H1 (cell line): Measurements from ENCODE around the gene ZNF524. TPM values are rescaled to one million over a fixed set of nuclear protein-coding genes. Genes with fewer than 3 reads are reported as not detected.
A peak's percentile ranks its signal among the peaks of the same experiment; 100 is the strongest.

ENCODE experiments used
- CTCF ChIA-PET: fragments of 300-600 bp; sonication (Branson Sonifier 250); formaldehyde crosslinking; loops from one replicate; lab custom pipeline; 2021; ENCODE audit not compliant: partially characterized antibody; lab: Charles Lee
- POLR2A ChIA-PET: fragments of 300-600 bp; sonication (Branson Sonifier 250); formaldehyde crosslinking; loops from one replicate; lab custom pipeline; 2021; ENCODE audit warnings: inconsistent platforms; ENCODE audit not compliant: partially characterized antibody; lab: Charles Lee
- DNase-seq, 2 experiments: peaks; one replicate each; pipeline versions ENCODE4 v3.0.0 to v3.0.0-alpha.2; 2010 to 2022; ENCODE audit warnings: low spot score in 2 of 2, low read depth in 1 of 2, mixed read lengths in 1 of 2
- FAIRE-seq: peaks from 2 replicates; lab custom pipeline; 2011; peaks lifted over from hg19 to GRCh38; lab: Jason Lieb, UNC
- H2AFZ ChIP-seq: 2 replicates; pipeline ENCODE4 v1.8.1; 2012; ENCODE audit warnings: low read length, inconsistent platforms
- H2AK5ac ChIP-seq: 2 replicates; pipeline ENCODE4 v1.6.1; 2013; ENCODE audit warnings: low read depth, low read length
- H2BK120ac ChIP-seq: replicated peaks from 2 replicates; pipeline ENCODE3; 2013; ENCODE audit warnings: low read depth, low read length, inconsistent platforms
- H2BK12ac ChIP-seq: 2 replicates; pipeline ENCODE4 v1.6.1; 2013; ENCODE audit warnings: low read depth, low read length
- H2BK15ac ChIP-seq: 2 replicates; pipeline ENCODE4 v1.6.1; 2013; ENCODE audit warnings: low read length
- H2BK20ac ChIP-seq: 2 replicates; pipeline ENCODE4 v1.6.1; 2013; ENCODE audit warnings: low read length
- H2BK5ac ChIP-seq: 2 replicates; pipeline ENCODE4 v1.6.1; 2013; ENCODE audit warnings: low read depth, low read length
- H3K14ac ChIP-seq: 2 replicates; pipeline ENCODE4 v1.6.1; 2013; ENCODE audit warnings: inconsistent platforms; ENCODE audit not compliant: insufficient read length
- H3K18ac ChIP-seq: 2 replicates; pipeline ENCODE4 v1.6.1; 2013; ENCODE audit warnings: low read length; ENCODE audit errors: extremely low read depth
- H3K23ac ChIP-seq: 2 replicates; pipeline ENCODE4 v1.6.1; 2013; ENCODE audit warnings: inconsistent platforms; ENCODE audit not compliant: insufficient read length
- H3K23me2 ChIP-seq: 2 replicates; pipeline ENCODE4 v1.6.1; 2013; ENCODE audit warnings: low read depth, low read length
- H3K27ac ChIP-seq: 2 replicates; pipeline ENCODE4 v1.6.1; 2011; ENCODE audit warnings: low read depth, low read length, inconsistent platforms
- H3K27me3 ChIP-seq, 4 experiments: replicated peaks in 1 of 4; 1 replicate in 1 of 4; 2 replicates in 3 of 4; pipeline versions ENCODE4 v1.6.1 to v1.8.1; 2011 to 2013; ENCODE audit warnings: low read length in 3 of 4, mild to moderate bottlenecking in 3 of 4, inconsistent platforms in 2 of 4, mixed read lengths in 2 of 4, moderate library complexity in 1 of 4; ENCODE audit not compliant: control insufficient read depth in 3 of 4, insufficient read depth in 3 of 4; ENCODE audit errors: extremely low read depth in 1 of 4
- H3K36me3 ChIP-seq, 4 experiments: 2 replicates each; pipeline versions ENCODE4 v1.6.1 to v1.8.1; 2011 to 2013; ENCODE audit warnings: mild to moderate bottlenecking in 4 of 4, low read length in 3 of 4, moderate library complexity in 2 of 4, control low read depth in 1 of 4, inconsistent platforms in 1 of 4; ENCODE audit not compliant: insufficient read depth in 4 of 4, control insufficient read depth in 2 of 4
- H3K4ac ChIP-seq: replicated peaks from 2 replicates; pipeline ENCODE3; 2013; ENCODE audit warnings: low read length, low read depth, mixed read lengths, inconsistent platforms; ENCODE audit not compliant: insufficient read length
- H3K4me1 ChIP-seq, 4 experiments: replicated peaks in 1 of 4; 1 replicate in 1 of 4; 2 replicates in 3 of 4; pipeline versions ENCODE4 v1.6.1 to v1.8.1; 2011 to 2013; ENCODE audit warnings: low read length in 3 of 4, inconsistent platforms in 2 of 4, mixed read lengths in 1 of 4; ENCODE audit not compliant: insufficient read depth in 4 of 4, control insufficient read depth in 3 of 4
- H3K4me2 ChIP-seq, 2 experiments: 2 replicates each; pipeline versions ENCODE4 v1.6.1 to v1.8.1; 2011 to 2013; ENCODE audit warnings: low read depth in 2 of 2, low read length in 2 of 2, control low read depth in 1 of 2, inconsistent platforms in 1 of 2, mild to moderate bottlenecking in 1 of 2; ENCODE audit not compliant: insufficient read depth in 1 of 2
- H3K4me3 ChIP-seq, 4 experiments: fragments of 200-600, 300-600 bp in 1 of 4; sonication (generic), shearing (Covaris generic), sonication (Bioruptor Twin) in 1 of 4; 2 replicates each; pipeline versions ENCODE4 v1.5.1 to v1.8.1; 2011 to 2016; ENCODE audit warnings: low read length in 4 of 4, low read depth in 3 of 4, control low read depth in 2 of 4, inconsistent platforms in 2 of 4, mild to moderate bottlenecking in 2 of 4, mixed read lengths in 1 of 4, moderate library complexity in 1 of 4; ENCODE audit not compliant: insufficient read depth in 2 of 4; ENCODE audit errors: extremely low read depth in 1 of 4
- H3K56ac ChIP-seq: replicated peaks from 2 replicates; pipeline ENCODE3; 2013; ENCODE audit warnings: low read depth, mild to moderate bottlenecking, mixed read lengths, low read length, inconsistent platforms; ENCODE audit not compliant: insufficient read length
- H3K79me1 ChIP-seq: 2 replicates; pipeline ENCODE4 v1.6.1; 2013; ENCODE audit warnings: low read depth, low read length, control low read depth
- H3K79me2 ChIP-seq, 2 experiments: 2 replicates each; pipeline versions ENCODE4 v1.6.1 to v1.8.1; 2012 to 2013; ENCODE audit warnings: low read length in 2 of 2, mild to moderate bottlenecking in 2 of 2, inconsistent platforms in 1 of 2; ENCODE audit not compliant: insufficient read depth in 2 of 2, control insufficient read depth in 1 of 2
- H3K9ac ChIP-seq, 4 experiments: replicated peaks in 1 of 4; 1 replicate in 1 of 4; 2 replicates in 3 of 4; pipeline versions ENCODE4 v1.6.1 to v1.8.1; 2011 to 2013; ENCODE audit warnings: low read depth in 3 of 4, low read length in 3 of 4, control low read depth in 2 of 4, mild to moderate bottlenecking in 2 of 4, moderate library complexity in 2 of 4, inconsistent platforms in 1 of 4; ENCODE audit errors: extremely low read depth in 1 of 4
- H3K9me3 ChIP-seq, 2 experiments: 2 replicates each; pipeline versions ENCODE4 v1.6.1 to v1.8.1; 2012 to 2013; ENCODE audit warnings: mild to moderate bottlenecking in 2 of 2, moderate library complexity in 2 of 2, control low read depth in 1 of 2, inconsistent platforms in 1 of 2, low read depth in 1 of 2, low read length in 1 of 2, mixed read lengths in 1 of 2; ENCODE audit not compliant: insufficient read depth in 2 of 2
- H4K20me1 ChIP-seq, 2 experiments: replicated peaks in 1 of 2; 2 replicates each; pipeline versions ENCODE3 to v1.8.1; 2011 to 2013; ENCODE audit warnings: inconsistent platforms in 2 of 2, low read length in 2 of 2, mild to moderate bottlenecking in 1 of 2; ENCODE audit not compliant: insufficient read depth in 2 of 2, control insufficient read depth in 1 of 2
- H4K5ac ChIP-seq: 2 replicates; pipeline ENCODE4 v1.6.1; 2013; ENCODE audit warnings: low read length, low read depth, mixed read lengths, inconsistent platforms; ENCODE audit not compliant: insufficient read length
- H4K8ac ChIP-seq: 2 replicates; pipeline ENCODE4 v1.8.0; 2013; ENCODE audit warnings: mild to moderate bottlenecking, moderate library complexity, low read length, inconsistent platforms; ENCODE audit not compliant: insufficient read depth; ENCODE audit errors: extremely low read depth
- H4K91ac ChIP-seq: replicated peaks from 2 replicates; pipeline ENCODE3; 2013; ENCODE audit warnings: low read length, mixed read lengths, inconsistent platforms; ENCODE audit not compliant: insufficient read length
- POLR2A ChIP-seq, 2 experiments: IDR thresholded peaks; 1 replicate in 1 of 2; 2 replicates in 1 of 2; pipeline ENCODE4 v1.6.1; 2011; ENCODE audit warnings: low read depth in 2 of 2, low read length in 2 of 2, mild to moderate bottlenecking in 2 of 2; ENCODE audit errors: control extremely low read depth in 1 of 2
- POLR2AphosphoS5 ChIP-seq: IDR thresholded peaks from 2 replicates; pipeline ENCODE4 v1.6.1; 2011; ENCODE audit warnings: low read depth, low read length
- WGBS, 2 experiments: shearing (Covaris generic) in 1 of 2; methylation state at CpG; one replicate each; pipeline versions ENCODE4 v1.1.6 to v1.1.7; 2013 to 2015; ENCODE audit warnings: low lambda C conversion rate in 2 of 2, mixed read lengths in 2 of 2, inconsistent platforms in 1 of 2, low coverage in 1 of 2, missing lambda C conversion rate in 1 of 2; ENCODE audit not compliant: insufficient replicate concordance in 2 of 2, insufficient coverage in 1 of 2, insufficient read length in 1 of 2; ENCODE audit errors: extremely low coverage in 1 of 2, missing lambda C conversion rate in 1 of 2; 5-methylcytosine and 5-hydroxymethylcytosine counted together
- polyA plus RNA-seq, 7 experiments: library from polyadenylated mRNA; depleted of rRNA in 3 of 7; stranded (reverse) in 5 of 7; unstranded in 2 of 7; fragments of >200 nt in 5 of 7; fragments of 200-250 nt in 2 of 7; gene quantifications; 1 replicate in 5 of 7; 2 replicates in 1 of 7; 4 replicates in 1 of 7; pipeline versions ENCODE4 v1.2.1 to v1.2.3, GENCODE V29; 2011 to 2013; ENCODE audit warnings: missing spikeins in 2 of 7, mixed read lengths in 2 of 7
- total RNA-seq: library from RNA; stranded (reverse); fragmentation: NEBNext Ultra II Directional; extraction: Animal tissue kit (Norgen Biotek cat#: 25700); gene quantifications from 2 replicates; pipeline ENCODE4 v1.2.1, GENCODE V29; 2021

Gene ZNF524
- total and polyA plus RNA-seq, 2 of the 8 experiments (the other 6 are each of a cell fraction or from before 2014, with no cell fraction given) = 4.4 to 4.7 TPM

DNA sequence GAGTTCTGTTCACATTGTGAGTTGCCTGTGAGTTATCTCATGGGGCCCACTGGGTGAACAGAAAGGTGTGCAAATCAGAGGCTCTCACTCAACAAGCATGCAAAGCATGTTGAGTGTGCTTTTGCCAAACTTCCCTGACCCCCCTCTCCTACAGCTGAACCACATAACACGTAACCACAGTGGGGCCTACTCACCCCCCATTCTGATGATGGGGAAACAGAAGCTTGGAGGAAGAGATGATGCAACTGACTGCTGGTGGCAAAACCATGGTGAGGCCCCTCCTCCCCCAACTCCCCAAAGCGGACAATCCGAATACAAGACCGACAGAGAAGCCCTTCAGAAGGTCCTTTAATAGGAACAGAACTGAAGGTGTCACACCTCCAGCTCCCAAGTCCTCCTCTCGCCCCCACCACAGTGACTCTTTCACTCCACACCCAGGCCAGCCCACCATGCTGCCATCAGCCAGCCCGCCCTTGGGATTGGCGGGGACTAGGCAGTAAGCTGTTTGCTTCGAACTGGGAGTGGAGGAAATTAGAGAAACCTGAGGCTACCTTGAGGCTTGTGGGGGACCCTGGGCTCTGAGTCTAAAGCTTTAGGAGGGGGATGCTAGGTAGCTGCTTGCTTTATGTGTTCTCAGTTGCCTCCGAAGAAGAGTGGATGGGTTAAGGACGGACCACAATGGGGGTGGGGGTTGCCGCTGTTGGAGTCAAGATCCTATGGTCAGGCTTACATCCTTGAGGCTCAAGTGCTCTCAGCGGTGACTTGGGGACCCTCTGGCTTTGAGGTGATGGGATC, 20.5 kb downstream of the ZNF524 start:
- H4K5ac ChIP-seq = no peak overlapping the region
- no peak overlapping the region for H3K18ac ChIP-seq
- no peak overlapping the region for H3K56ac ChIP-seq
- peaks cover 0 to 2% (median 0%) of the 10 kb centered on the region in 4 experiments; a peak in 1 of 7 replicates for H3K27me3 ChIP-seq
- peaks cover 1 to 5% of the 10 kb centered on the region in 2 experiments for H4K20me1 ChIP-seq
- ChIA-PET CTCF (interaction anchor here (0.6 to 8.0 kb wide), 4 partner anchors 9 to 478 kb away, joined by 3 to 38 read pairs (median 6); no protein-coding TSS in a partner anchor), POLR2A (interaction anchor here (0.5 to 6.8 kb wide), 12 partner anchors 9 to 507 kb away, joined by 3 to 32 read pairs (median 4); partner anchors contain the start of genes FIZ1, UBE2S, ZNF524 and ZNF865)
- FAIRE-seq = no peak
- H3K23ac ChIP-seq = no peak overlapping the region
- H2BK5ac ChIP-seq = no peak overlapping the region
- TF ChIP-seq POLR2AphosphoS5 = no peak
- peak in 1 of 2 experiments; percentile 29; a peak in 2 of 3 replicates for TF ChIP-seq POLR2A (IDR thresholded peaks at IDR 0.05; ENCODE audit: control extremely low read depth in 1 of 2, low read depth in 2 of 2, low read length in 2 of 2)
- no peak overlapping the region for H2BK20ac ChIP-seq
- H4K8ac ChIP-seq = no peak overlapping the region
- no peak overlapping the region for H2AFZ ChIP-seq
- no peaks in the 10 kb centered on the region for H3K23me2 ChIP-seq
- no peak overlapping the region for H4K91ac ChIP-seq
- no peak overlapping the region for H3K27ac ChIP-seq
- no peak overlapping the region for H3K9ac ChIP-seq
- no peak overlapping the region for H2BK15ac ChIP-seq
- 89% methylated on average over 12 of the region's 12 CpGs; no CpG with 5 or more reads in 1 of the 2 experiments for WGBS, 2 experiments
- H3K4me3 ChIP-seq = no peak overlapping the region
- H3K79me2 ChIP-seq = no peaks in the 10 kb centered on the region
- no peak overlapping the region for H3K4ac ChIP-seq
- no peak overlapping the region for H3K14ac ChIP-seq
- DNase-seq = no peak
- no peak overlapping the region for H2AK5ac ChIP-seq
- peaks cover 0 to 3% (median 0%) of the 10 kb centered on the region in 4 experiments; a peak in 3 of 7 replicates for H3K4me1 ChIP-seq
- H3K79me1 ChIP-seq = no peaks in the 10 kb centered on the region
- no peak overlapping the region for H2BK120ac ChIP-seq
- H3K36me3 ChIP-seq = peaks cover 0 to 22% (median 4%) of the 10 kb centered on the region in 4 experiments; a peak in 6 of 8 replicates
- no peak overlapping the region for H2BK12ac ChIP-seq
- no peaks in the 10 kb centered on the region; a peak in 1 of 4 replicates for H3K9me3 ChIP-seq
- H3K4me2 ChIP-seq = no peak overlapping the region
